OCI-LY7 (cell line): Measurements from ENCODE around the gene RASSF4.

ENCODE experiments used
- CTCF ChIP-seq: fragments of 200-600 bp; sonication (generic); conservative IDR thresholded peaks from 2 replicates; pipeline ENCODE4 v1.5.1; 2014; ENCODE audit warnings: mild to moderate bottlenecking, antibody characterized with exemption, low read length, moderate library complexity, mixed read lengths
- EZH2phosphoT487 ChIP-seq: fragments of 200-600 bp; sonication (generic); IDR thresholded peaks from 2 replicates; pipeline ENCODE4 v1.6.1; 2018; ENCODE audit warnings: low read depth, borderline replicate concordance, mild to moderate bottlenecking, mixed run types, antibody characterized with exemption, low read length, moderate library complexity, mixed read lengths

GRCh38 chr10:44995581-44995913 is 35.9 kb downstream of the RASSF4 start:
- no peak for TF ChIP-seq CTCF
- TF ChIP-seq EZH2phosphoT487: no peak
